ENCODE results near the gene TM9SF1.

TM9SF1 gene

GRCh38 chr14:24151404-24152080 is 43.7 kb downstream of the TM9SF1 start:
- no peak for DNase-seq (ENCODE audit: low read depth, low spot score)

GRCh38 chr14:24150993-24151392 is 44.2 kb downstream of the TM9SF1 start:
- no peak for DNase-seq (ENCODE audit: low read depth, low spot score)

GRCh38 chr14:24150567-24150966 is 44.7 kb downstream of the TM9SF1 start:
- DNase-seq (ENCODE audit: low read depth, low spot score): no peak

GRCh38 chr14:24150061-24150460 is 45.2 kb downstream of the TM9SF1 start:
- no peak for DNase-seq (ENCODE audit: low read depth, low spot score)

- DNase-seq (ENCODE audit: low read depth, low spot score): no peak
Measured at GRCh38 chr14:24149302-24149969, 45.8 kb downstream of the TM9SF1 start.

GRCh38 chr14:24147761-24148428 is 47.3 kb downstream of the TM9SF1 start:
- DNase-seq (ENCODE audit: low read depth, low spot score): no peak

- DNase-seq (ENCODE audit: low read depth, low spot score): peak; percentile 89
Measured at GRCh38 chr14:24146978-24147760, 48.1 kb downstream of the TM9SF1 start, which contains the start of gene RNF31. Gene RNF31 (plus strand): TSS chr14:24147498. CDS start chr14:24147699, 201 bp downstream.

- DNase-seq (ENCODE audit: low read depth, low spot score): peak; percentile 88
Measured at GRCh38 chr14:24146453-24146977, 48.7 kb downstream of the TM9SF1 start, which contains the start of gene PSME2. Gene PSME2 (minus strand): TSS chr14:24146610. CDS start chr14:24146581, 29 bp downstream.

GRCh38 chr14:24145690-24146452 is 49.4 kb downstream of the TM9SF1 start:
- DNase-seq (ENCODE audit: low read depth, low spot score): no peak

- DNase-seq (ENCODE audit: low read depth, low spot score): no peak
Measured at GRCh38 chr14:24145219-24145618, 50.0 kb downstream of the TM9SF1 start.

GRCh38 chr14:24144451-24144850 is 50.8 kb downstream of the TM9SF1 start:
- DNase-seq (ENCODE audit: low read depth, low spot score): no peak

- DNase-seq (ENCODE audit: low read depth, low spot score): no peak
Measured at GRCh38 chr14:24143511-24143910, 51.7 kb downstream of the TM9SF1 start.

- peak; percentile 98 for DNase-seq (ENCODE audit: low read depth, low spot score)
Measured at GRCh38 chr14:24141097-24141880, 54.0 kb downstream of the TM9SF1 start, which contains the start of gene EMC9. Gene EMC9 (minus strand): TSS chr14:24141591. CDS start chr14:24141304, 287 bp downstream.

- no peak for DNase-seq (ENCODE audit: low read depth, low spot score)
Measured at GRCh38 chr14:24139272-24139934, 55.8 kb downstream of the TM9SF1 start.
